Posterior vena cava (tissue), 2 donors: ENCODE data around the gene ARFGEF3. TPM values are rescaled to one million over a fixed set of nuclear protein-coding genes. Genes with fewer than 3 reads are reported as not detected.
"Not testable (repeated sequence)": the region's sequence is repeated elsewhere in the genome, so short reads cannot be mapped to it uniquely, and the experiment has no call there.

ENCODE experiments used
- DNase-seq: peaks from one replicate; pipeline ENCODE4 v3.0.0-alpha.2; 2020; ENCODE audit warnings: low spot score
- intact Hi-C, 2 donors: fragments of 100-400 bp; cut with DNase I; formaldehyde crosslinking; loops; one replicate each; pipeline versions ENCODE4 v1.14.1 to v1.14.2; 2022 to 2023
- total RNA-seq, 2 donors: library from RNA; stranded (reverse); fragmentation: NEBNext Ultra II Directional; extraction: Animal tissue kit (Norgen Biotek cat#: 25700); gene quantifications; one replicate each; pipeline ENCODE4 v1.2.1, GENCODE V29; 2021
- donor health status: DM: yes; HTN: yes; CAD: no.
- donor health status: DM: yes; HTN: yes; CAD: no.

ARFGEF3 gene
- total RNA-seq, 2 donors from 2014 or later = 1.3 to 2.0 TPM

- intact Hi-C loops = no loop called here
- DNase-seq = no peak
Measured at GRCh38 chr6:138204303-138204702, 42.6 kb downstream of the ARFGEF3 start.

- no peak for DNase-seq
- intact Hi-C loops = no loop called here
Measured at GRCh38 chr6:138204792-138205384, 43.1 kb downstream of the ARFGEF3 start.

DNA sequence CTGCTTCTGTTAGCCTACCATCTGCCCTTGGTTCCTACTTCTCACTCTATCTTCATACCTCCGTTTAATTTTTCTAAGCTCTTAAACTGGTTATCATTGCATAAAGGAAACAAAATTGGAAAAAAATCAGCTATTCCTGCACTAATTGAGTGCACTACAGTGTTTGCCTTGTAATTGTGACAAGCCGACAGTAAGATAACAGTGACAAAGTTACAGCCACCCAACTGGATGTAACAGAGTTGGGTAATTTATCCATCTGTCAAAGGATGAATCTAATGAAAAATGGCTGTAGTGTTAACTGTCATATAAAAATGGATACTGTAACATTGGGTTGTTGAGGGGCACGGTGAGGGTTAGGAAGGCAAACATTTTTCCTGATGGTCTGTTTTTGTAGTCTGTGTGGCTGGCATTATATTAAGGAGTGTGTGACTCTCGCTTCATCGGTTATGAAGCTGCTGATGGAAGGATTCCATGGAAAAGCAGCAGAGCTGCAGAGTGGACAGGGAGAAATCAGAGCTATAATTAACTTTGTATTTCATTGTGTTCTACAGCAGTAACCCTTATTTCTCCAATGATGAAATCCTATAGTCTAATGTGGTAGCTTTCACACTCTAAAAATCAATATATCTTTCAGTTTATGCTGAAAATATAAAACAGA lies 43.8 kb downstream of the ARFGEF3 start:
- intact Hi-C loops = no loop called here
- no peak for DNase-seq

GRCh38 chr6:138206862-138207261 lies 45.1 kb downstream of the ARFGEF3 start:
- intact Hi-C loops = no loop called here
- DNase-seq = no peak

GRCh38 chr6:138211048-138211581 lies 49.4 kb downstream of the ARFGEF3 start:
- intact Hi-C loops = no loop called here
- DNase-seq = no peak

GRCh38 chr6:138211601-138212000 lies 49.9 kb downstream of the ARFGEF3 start:
- intact Hi-C loops = no loop called here

DNA sequence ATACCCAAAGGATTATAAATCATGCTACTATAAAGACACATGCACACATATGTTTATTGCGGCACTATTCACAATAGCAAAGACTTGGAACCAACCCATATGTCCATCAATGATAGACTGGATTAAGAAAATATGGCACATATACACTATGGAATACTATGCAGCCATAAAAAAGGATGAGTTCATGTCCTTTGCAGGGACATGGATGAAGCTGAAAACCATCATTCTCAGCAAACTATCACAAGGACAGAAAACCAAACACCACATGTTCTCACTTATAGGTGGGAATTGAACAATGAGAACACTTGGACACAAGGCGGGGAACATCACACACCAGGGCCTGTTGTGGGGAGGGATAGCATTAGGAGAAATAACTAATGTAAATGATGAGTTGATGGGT lies 50.8 kb downstream of the ARFGEF3 start:
- intact Hi-C loops, DNase-seq: not testable (repeated sequence)

More at GRCh38 chr6:138211601-138212000, 49.9 kb downstream of the ARFGEF3 start:
- no peak for DNase-seq

GRCh38 chr6:138215093-138215782 lies 53.5 kb downstream of the ARFGEF3 start:
- DNase-seq = no peak
- intact Hi-C loops = no loop called here

GRCh38 chr6:138218449-138218848 lies 56.7 kb downstream of the ARFGEF3 start, which contains the start of gene PBOV1:
PBOV1 (minus strand) TSS chr6:138218491; CDS start chr6:138218395, 96 bp downstream.
- intact Hi-C loops = no loop called here
- no peak for DNase-seq

DNA sequence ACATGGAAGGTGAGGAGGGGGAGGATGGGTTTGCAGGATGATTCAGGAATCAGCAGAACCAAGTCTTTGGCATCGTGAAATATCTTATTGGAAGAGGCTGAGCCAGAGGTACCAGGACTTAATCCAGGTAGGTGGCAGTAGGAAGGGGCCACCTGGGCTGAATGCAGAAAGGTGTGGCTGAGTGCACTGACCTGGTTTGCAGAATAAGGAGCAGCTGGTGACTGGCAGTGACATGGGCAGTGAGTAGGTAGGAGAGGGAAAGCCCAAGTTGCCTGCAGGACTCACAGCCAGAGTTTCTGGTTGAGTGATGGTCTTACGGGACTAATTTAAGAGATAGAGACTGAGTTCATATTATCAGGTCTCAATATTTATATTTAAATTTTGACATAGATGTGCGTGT lies 57.7 kb downstream of the ARFGEF3 start:
- intact Hi-C loops = no loop called here
- DNase-seq = no peak

GRCh38 chr6:138219901-138220300 lies 58.2 kb downstream of the ARFGEF3 start:
- no peak for DNase-seq
- intact Hi-C loops = no loop called here

DNA sequence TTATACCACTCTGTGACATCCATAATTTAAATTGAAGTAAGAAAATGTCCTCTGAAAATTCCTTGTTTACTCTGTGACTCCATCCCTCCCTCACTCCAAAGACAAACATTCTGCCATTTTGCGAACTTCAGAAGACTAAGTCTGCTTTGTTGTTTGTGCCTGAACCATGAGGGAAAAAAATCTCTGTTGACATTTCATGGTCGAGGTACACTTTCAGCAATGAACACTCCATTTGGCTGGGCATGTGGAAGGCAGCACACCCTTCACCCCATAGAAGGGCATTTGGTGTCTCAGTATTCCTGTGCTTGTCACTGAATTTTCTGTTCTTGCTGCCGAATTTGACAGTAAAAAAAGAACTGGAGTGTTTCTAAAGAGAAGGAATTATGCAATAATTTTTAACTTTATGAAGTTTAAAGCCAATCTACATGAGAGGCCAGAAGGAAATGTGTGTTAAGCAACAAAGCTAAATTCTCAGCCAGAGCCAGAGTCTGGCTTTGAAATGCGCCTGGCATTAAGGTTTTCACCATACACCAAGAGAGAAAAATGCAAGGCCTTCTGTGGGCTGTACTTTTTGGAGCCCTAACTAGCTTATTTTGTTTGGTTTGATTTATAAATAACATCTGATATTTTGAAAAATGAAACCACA lies 61.3 kb downstream of the ARFGEF3 start:
- no peak for DNase-seq
- intact Hi-C loops = no loop called here

- DNase-seq = no peak
- intact Hi-C loops = no loop called here
Measured at GRCh38 chr6:138225953-138226352, 64.2 kb downstream of the ARFGEF3 start.

DNA sequence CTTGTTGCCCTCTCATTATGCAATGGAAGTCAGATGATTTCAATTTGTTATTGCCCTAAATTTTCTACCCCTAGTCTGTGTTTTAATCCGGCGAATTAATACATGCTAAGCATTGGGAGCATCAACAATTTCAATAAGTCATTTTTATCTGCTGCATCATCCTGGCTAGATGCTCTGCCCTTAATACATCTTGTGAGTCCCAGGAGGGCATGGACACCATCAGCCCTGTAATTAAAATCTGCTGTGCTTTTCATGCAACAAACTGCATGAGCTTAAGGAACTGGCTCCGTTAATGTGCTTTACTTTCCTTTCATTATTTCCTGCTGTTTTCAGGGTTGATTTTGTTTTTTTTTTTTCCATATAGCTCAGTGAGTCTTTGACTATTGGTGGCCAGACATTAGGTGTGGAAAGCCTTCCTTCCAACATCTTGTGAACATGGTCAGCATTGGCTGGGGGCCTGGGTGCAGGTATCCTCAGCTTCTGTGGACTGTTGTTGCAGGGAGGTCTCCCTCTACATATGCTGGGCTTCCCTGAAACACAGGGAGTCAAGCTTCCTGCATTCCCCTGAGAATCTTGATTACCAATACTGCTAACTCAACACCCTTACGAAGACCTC lies 65.1 kb downstream of the ARFGEF3 start:
- DNase-seq = no peak
- intact Hi-C loops = no loop called here

DNA sequence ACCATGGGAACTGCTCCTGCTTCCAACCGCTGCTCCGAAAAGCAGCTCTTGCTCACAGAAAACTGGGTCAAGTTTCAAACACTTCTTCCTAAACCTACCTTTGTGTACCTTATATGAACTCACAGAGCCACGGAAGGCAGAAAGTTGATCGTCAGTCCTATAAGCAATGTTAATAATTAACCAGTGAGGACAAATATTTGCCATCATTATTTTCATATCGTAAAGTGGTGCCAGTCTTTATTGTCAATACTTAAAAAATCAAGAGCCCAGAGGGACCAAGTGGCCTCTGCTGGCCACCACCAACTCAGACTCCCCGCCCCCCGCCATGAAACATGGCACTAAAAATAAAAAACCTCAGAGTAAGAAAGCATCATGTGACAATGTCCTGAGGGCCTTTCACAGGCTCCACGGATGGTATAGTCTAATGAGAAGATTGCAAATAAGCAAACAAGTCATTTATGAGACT lies 65.6 kb downstream of the ARFGEF3 start:
- intact Hi-C loops = no loop called here
- no peak for DNase-seq

DNA sequence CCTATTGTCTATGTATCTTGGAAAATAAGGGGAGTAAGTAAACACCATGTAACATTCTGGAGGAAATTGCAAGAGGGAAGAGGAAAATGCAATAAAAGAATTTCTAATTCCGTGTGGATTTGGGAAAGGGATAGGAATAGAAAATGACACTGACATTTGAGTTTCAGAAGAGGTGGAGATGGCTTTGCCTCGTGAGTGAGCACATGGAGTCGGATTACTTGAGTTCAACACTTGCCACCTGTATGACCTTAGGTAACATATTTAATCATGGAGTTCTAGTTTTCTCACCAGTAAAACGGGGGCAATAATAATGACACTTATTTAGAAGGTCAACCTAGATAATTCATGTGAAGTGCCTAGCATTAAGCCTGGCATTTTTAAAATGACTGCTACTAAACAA lies 67.3 kb downstream of the ARFGEF3 start:
- DNase-seq = no peak
- intact Hi-C loops = no loop called here

- DNase-seq = no peak
- intact Hi-C loops = no loop called here
Measured at GRCh38 chr6:138229663-138230179, 68.0 kb downstream of the ARFGEF3 start.

- intact Hi-C loops = no loop called here
- DNase-seq = no peak
Measured at GRCh38 chr6:138230221-138230620, 68.5 kb downstream of the ARFGEF3 start.

DNA sequence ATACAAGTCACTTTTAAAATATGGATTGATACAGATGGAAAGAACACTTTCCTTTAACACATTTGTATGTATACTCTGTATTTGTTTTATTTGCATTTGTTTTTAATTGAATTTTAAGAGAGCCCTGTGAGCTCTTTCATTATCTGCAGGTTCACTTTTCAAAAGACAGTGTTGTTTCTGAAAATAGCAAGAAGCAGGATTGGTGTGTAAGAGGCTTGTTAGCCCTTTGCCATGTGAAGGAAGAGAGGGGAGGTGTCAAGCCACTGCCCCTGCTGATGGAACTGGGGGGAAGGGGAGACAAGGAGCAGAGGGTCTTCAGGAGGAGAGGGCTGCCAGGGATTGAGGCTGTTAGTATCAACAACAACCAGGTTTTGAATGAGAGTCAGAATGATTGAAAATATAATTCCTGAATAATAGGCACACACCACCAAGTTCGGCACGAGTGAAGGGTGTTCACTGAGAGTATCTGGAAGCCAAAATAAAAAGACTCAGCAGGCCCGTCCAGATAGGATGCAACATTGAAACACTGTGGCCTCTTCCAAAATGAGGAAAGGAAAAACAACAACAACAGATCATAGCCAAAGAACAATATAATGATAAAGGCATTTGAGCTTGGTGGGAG lies 69.1 kb downstream of the ARFGEF3 start:
- DNase-seq = no peak
- intact Hi-C loops = no loop called here
